ENCODE data around the gene SLC41A3.
"Not testable (repeated sequence)": the region's sequence is repeated elsewhere in the genome, so short reads cannot be mapped to it uniquely, and the experiment has no call there.

DNA sequence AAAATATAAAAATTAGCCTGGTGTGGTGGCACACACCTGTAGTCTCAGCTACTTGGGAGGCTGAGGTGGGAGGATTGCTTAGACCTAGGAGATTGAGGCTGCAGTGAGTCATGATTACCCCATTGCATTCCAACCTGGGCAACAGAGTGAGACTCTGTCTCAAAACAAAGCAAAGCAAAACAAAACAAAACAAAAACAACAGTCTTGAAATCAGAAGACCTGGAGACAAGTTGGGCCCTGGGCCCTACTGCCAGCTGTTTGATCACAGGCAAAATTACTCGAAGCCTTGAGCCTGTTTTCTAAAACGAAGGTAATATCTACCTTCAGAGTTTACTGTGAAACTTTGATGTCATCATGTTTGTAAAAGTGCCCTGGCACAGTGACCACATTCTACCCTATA, 115.8 kb downstream of the SLC41A3 start:
- not testable (repeated sequence) for TF ChIP-seq CTCF (IDR thresholded peaks at IDR 0.05; ENCODE audit: low read depth, low read length, missing input control); SP1 (IDR thresholded peaks at IDR 0.05); RAD21 (IDR thresholded peaks at IDR 0.05); JUND (IDR thresholded peaks at IDR 0.05); TAF1 (conservative IDR thresholded peaks at IDR 0.05)
- TF ChIP-seq, protein P1, sequence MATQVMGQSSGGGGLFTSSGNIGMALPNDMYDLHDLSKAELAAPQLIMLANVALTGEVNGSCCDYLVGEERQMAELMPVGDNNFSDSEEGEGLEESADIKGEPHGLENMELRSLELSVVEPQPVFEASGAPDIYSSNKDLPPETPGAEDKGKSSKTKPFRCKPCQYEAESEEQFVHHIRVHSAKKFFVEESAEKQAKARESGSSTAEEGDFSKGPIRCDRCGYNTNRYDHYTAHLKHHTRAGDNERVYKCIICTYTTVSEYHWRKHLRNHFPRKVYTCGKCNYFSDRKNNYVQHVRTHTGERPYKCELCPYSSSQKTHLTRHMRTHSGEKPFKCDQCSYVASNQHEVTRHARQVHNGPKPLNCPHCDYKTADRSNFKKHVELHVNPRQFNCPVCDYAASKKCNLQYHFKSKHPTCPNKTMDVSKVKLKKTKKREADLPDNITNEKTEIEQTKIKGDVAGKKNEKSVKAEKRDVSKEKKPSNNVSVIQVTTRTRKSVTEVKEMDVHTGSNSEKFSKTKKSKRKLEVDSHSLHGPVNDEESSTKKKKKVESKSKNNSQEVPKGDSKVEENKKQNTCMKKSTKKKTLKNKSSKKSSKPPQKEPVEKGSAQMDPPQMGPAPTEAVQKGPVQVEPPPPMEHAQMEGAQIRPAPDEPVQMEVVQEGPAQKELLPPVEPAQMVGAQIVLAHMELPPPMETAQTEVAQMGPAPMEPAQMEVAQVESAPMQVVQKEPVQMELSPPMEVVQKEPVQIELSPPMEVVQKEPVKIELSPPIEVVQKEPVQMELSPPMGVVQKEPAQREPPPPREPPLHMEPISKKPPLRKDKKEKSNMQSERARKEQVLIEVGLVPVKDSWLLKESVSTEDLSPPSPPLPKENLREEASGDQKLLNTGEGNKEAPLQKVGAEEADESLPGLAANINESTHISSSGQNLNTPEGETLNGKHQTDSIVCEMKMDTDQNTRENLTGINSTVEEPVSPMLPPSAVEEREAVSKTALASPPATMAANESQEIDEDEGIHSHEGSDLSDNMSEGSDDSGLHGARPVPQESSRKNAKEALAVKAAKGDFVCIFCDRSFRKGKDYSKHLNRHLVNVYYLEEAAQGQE (IDR thresholded peaks at IDR 0.05), result not testable (repeated sequence)

Data from liver (tissue), 3 donors.